Middle frontal gyrus (tissue), 1 donor: ENCODE measurements around the gene PRMT2.

ENCODE experiments used
- DNase-seq: peaks from one replicate; pipeline ENCODE4 v3.0.0-alpha.2; 2015; ENCODE audit warnings: low spot score; ENCODE audit errors: extremely low spot score

PRMT2 gene

DNA sequence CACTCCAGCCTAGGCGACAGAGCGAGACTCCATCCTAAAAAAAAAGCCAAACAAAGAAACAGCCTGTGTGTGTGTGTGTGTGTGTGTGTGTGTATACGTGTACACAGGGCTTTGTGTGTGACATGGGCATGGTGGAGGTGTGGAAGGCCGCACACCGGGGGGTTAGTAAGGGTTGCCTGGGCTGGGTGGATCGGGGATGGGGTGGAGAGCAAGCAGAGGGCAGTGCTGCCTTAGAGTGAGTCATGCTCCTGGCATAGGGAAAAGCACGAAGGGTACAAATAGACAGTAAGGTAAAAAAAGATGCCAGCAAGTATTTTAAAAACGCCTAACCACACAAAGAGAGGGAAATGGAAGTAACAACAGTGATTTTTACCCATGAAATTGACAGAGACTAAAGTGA lies 6.2 kb downstream of the PRMT2 start:
- no peak for DNase-seq

DNA sequence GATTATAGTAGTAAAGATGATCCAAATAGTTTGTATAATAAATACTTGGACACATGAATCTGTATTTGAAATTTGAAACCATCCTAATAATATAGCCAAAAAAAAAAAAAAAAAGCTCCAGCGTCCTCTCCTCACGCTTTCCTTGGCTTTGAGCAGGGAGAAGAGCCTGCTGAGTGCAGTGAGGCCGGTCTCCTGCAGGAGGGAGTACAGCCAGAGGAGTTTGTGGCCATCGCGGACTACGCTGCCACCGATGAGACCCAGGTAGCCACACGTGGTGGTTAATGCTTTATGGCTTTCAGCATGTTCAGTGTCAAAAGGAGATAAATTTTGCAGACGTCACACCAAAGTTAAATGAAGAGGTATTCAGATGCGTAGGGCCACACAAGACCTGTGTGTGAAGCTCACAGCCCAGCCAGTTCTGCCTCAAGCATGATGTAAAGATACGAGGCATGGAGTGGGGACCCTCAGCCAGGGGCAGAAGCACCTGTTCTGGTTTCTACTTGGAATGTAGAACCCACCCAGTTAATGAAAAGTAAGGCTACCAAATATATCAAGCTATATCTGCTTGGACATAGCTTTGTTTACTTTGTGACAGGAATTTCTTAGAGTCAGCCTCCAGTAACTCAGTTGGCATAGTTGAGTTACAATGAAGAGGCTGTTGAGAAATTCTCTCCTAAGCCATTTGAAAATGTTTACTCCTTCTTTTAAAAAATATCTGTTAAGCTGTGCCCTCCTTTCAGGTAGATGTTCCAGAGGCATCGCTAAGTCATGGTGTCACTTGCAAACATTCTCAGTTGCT lies 8.1 kb downstream of the PRMT2 start:
- no peak for DNase-seq

DNA sequence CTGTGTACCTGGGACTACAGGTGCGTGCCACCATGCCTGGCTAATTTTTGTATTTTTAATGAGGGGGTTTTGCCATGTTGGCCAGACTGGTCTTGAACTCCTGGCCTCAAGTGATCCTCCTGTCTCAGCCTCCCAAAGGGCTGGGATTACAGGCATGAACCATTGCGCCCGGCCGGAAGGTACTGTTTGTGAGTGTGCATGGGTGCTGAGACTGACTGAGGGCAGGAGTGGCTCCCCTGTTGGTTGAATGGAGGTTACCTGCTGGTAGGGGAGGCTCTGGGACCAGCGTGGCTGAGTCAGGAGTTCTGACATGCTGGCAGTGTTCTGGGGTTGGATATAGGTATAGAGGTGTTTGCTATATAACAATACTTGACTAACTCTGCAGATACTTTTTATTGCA lies 10.4 kb downstream of the PRMT2 start:
- DNase-seq, result no peak

DNA sequence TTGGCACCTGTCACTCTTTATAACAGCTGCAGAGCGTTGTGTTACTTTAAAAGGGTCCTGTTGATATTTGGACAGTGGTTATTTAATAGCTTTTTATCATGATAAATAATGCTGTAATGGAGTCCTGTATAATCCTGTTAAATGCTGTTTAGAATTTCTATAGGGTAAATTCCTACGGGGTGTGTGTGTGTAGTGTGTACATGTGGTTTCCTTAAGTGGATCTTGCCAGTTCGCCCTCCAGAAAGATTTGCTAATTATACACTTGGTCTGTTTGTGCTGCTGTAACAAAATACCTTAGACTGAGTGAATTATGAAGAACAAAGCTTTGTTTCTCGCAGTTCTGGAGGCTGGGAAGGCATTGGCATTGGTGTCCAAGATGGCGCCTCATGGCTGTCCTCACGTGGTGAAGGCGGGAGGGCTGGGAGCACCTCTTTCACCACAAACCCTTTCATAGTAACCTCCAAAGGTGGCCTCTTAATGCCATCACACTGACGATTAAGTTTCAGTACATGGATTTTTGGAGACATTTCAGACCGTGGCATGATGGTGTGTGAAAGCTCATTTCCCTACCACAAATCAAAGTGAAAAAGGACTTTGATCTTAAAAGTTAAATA lies 11.2 kb downstream of the PRMT2 start:
- no peak for DNase-seq

DNA sequence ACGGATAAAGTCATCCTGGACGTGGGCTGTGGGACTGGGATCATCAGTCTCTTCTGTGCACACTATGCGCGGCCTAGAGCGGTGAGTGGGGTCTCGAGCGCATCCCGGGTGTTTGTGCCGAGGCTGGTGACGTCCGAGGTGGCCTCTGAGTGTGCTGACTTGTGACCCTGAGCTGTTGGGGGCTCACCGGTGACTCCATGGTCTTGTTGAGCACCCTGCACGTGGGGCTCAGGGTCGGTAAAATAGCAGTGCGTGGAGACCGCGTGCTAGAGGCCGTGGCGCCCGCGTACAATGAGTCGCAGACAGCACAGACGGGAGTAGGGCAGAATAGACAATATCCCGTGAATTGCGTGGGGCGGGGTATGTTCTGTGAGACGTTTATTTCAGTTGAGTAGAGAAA lies 13.1 kb downstream of the PRMT2 start:
- DNase-seq, result no peak

DNA sequence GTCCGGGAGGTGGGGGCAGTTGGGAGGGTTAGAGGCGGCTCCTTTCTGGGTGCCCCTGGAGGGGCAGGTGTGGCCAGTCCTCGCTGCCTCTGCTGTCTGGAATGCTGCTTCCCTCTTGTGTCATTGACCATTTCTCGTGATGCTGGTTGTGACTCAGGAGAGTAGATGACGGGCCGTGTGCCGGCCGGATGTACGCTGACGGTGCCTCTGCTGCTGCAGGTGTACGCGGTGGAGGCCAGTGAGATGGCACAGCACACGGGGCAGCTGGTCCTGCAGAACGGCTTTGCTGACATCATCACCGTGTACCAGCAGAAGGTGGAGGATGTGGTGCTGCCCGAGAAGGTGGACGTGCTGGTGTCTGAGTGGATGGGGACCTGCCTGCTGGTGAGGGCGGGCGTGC lies 13.9 kb downstream of the PRMT2 start:
- no peak for DNase-seq

DNA sequence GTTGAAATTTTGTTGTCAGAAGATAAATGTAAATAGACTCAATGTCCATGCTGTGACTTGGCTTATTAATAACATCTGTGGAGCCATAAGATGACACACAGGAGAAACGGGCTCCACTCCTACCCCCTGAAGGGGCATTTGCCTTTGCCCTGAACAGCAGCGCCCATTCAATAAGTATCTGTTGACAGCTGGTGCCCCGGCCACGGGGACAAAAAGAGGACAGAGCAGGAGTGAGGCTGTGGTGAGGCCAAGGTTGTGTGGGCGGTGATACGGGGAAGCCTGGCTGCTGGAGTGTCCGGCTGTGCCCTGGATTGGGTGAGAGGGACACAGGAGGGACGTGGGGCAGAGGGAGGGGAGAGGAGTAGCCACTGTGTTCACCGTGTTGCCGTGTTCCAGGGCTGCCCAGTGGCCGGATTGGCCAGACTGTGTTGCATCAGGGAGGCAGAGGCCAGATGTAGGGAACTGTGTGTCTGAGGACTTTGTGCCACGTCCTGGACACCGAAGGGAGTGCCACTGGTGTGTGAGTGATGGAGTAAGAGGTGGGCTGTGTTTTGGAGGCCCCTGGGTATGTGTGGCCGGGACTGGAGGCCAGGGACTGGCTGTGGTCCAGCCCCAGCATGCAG lies 15.1 kb downstream of the PRMT2 start:
- no peak for DNase-seq

DNA sequence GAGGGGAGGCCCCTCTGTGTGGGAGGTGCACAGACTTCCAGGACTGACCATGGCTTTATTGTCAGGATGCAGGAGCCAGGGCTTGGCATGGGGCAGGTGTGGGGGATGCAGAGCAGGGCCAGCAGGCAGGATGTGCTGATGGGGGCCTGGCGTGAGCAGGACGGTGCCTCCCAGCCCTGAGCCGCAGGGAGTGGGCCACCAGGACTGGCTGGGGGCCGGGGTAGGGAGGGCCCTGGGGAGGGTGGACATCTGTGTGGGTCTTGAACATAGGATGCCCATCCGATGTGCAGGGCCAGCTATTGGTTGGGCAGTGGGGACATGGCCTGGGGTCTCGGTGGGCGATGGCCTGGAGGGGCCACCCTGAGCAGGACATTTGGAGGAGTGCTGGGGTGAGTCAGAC lies 15.6 kb downstream of the PRMT2 start:
- DNase-seq, result no peak

DNA sequence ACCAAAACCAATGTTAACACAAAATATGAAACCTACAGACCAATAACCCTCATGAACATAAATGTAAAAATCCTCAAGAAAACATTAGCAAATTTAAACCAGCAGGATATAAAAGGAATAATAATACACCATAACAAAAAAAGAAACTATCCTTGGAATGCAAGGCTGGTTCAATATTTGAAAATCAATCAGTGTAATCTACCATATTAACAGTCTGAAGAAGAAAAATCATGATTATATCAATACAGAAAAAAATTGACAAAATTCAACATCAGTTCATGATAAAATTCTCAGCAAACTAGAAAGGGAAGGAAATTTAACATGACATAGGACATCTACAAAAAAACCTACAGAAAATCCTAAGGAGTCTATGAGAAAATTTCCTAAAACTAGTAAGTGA lies 19.8 kb downstream of the PRMT2 start:
- no peak for DNase-seq

DNA sequence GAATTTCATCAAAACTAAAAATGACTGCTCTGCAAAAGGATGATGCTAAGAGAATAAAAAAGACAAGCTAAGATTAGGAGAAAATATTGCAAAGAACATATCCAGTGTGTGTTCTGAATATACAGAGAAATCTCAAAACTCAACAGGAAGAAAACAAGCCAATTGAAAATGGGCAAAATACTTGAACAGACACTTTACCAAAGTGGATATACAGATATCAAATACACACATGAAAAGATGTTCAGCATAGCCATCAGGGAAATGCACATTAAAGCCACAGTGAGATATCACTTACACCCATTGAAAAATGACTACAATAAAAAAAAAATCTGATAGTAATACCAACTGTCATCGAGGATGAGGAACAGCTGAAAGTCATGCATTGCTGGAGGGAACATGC lies 21.3 kb downstream of the PRMT2 start:
- no peak for DNase-seq

DNA sequence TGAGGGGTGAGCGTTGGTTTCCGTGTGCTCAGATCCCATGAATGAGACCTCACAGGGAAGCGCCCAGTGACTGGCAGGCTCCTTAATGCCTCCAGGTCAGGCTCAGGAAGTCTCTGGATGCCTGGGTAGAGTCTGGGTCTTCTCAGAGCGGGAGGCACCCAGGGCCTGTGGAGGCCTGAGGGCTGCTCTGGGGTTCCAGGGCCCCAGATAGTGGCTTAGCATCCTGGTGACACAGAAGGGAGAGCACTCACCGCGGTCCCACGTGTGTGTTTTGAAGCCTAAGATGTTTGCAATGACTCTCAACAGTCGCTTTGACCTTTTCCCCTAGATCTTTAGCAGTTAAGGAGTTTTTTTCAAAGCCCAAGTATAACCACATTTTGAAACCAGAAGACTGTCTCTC lies 25.0 kb downstream of the PRMT2 start:
- no peak for DNase-seq

DNA sequence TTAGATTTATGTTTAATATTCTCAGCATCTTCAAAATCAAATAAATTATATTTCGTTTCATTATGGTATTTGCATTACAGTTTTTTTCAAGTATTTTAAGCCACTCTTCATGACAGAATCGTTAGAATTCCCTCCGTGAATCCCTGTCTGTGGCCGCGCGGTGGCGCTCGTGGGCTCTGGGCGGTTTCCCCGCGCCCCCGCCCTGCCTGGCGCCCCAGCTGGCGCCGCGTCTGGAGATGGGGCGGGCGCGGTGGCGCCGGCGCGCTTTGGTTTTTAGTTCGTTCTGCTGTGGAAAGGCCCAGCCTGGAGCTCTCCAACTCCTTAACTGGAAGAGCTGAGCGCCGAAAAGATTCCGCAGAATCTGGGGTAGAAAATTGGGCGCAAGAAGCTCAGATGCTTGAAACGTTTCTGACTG lies 25.7 kb downstream of the PRMT2 start:
- peak; percentile 67 for DNase-seq

DNA sequence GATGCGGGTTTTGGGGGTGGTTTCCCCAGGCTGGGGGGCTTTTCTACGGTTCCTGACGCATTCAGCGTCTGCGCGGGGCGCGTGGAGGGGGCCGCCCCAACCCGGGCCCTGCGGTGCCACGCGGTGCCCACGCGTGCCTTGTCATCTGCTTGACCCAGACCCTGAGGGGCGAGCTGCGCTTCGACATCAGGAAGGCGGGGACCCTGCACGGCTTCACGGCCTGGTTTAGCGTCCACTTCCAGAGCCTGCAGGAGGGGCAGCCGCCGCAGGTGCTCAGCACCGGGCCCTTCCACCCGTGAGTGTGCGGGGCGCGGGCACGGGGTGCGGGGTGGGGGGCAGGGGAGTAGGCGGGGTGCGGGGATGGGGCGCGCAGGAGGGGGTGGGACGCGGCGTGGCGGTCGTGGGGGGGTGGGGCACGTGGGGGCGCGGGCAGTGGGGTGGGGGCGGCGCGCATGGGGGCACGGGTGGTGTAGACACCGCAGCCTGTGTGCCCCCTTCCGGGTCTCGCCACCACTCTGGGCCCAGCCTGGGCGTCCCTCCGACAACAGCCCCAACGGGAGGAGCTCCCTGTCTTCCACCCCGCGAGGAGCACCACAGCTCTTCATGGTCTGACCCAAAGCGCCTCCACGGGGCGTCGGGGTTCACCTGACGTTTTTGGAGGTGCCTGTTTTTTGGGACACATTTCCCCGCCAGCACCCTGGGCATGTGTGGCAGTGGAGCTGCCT lies 26.3 kb downstream of the PRMT2 start:
- DNase-seq, result no peak

DNA sequence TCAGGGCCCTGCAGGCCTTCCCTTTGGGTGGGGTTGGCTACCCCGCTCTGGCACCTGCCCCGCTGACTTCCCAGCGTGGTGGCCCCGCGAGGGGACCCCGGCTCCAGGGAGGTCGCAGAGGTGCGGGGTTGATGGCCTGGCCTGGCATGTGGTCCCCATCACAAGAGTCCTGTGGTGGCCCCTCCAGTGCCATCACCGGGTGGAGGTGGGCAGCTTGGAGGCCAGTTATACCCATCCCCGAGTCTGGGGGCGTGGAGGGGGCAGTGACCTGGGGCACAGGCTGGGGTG lies 26.8 kb downstream of the PRMT2 start:
- DNase-seq, result no peak

DNA sequence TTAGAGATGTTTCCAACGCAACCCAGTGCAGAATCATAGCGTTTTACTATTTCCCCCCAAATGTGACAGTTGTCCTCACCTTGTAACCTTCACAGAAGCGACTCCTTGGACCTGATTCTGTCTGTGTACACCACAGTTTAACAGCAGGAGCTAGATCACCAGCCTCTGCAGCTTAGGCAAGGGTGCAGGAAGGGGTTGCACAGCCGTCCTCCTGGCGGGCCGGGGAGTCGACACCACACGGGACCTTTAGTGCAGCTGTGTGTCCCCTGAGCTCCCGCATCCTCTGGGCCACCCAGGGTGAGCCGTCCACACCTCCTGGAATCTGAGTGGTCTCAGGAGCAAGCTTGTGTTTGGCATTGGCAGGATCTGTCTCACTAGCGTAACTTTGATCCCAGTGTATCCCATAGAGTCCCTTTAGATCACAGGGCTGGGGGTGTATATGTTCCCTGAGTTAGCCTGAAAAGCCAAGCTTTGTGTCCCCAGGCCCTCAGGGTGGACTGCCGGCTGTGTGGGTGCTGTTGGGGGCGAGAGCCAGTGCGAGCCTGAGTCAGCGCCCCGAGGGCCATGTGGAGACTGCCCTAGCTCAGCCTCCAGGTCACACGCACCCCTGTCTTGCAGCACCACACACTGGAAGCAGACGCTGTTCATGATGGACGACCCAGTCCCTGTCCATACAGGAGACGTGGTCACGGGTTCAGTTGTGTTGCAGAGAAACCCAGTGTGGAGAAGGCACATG lies 27.5 kb downstream of the PRMT2 start:
- DNase-seq, result no peak

DNA sequence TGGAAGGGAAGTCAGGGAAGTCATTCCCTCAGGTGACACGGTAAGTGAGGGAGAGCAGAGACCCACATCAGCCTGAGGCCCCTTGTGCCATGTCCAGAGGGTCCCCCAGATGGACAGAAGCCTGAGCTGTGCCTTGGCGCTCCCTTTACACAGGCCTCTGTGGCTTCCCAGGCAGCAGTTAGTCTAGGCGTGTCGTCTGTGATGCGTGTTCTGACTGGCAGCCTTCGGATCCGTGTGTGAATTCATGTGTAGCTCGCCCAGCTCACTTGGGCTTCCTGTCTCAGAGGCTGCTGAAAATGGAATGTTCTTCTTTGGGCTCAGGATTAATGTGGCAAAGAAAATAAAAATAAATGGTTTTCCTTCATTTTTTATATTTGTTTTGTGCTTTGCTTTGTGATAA lies 28.3 kb downstream of the PRMT2 start:
- DNase-seq, result no peak

DNA sequence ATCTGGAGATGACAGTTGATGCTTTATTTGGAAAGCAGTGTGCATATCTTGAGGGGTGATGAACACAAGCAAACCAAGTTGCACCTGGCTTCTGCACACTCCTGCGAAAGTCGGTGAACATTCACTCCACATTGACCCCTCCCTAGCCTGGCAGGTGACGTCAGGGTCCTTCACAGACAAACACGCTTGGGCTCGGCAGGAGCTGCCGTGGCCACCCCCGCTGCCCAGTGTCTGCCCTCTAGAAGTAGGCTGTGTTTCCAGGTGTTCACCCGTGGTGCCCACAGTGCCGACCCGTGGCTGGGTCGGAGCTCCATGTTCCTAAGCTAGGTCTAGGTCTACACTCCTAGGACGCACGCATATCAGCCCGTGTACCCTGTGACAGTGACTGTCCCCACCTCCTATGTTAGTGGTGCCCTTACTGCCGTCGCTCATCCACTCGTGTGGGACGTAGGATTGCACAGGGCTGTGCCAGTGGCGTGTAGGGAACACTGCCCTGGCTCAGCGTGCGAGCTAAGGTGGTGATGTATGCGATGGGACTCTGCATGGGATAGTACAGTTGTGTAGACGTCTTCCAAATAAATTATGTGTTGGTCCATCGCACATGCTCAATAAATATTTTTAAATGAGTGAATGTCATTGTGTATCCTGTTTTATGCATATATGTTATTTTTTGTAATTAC lies 29.0 kb downstream of the PRMT2 start:
- DNase-seq, result no peak

DNA sequence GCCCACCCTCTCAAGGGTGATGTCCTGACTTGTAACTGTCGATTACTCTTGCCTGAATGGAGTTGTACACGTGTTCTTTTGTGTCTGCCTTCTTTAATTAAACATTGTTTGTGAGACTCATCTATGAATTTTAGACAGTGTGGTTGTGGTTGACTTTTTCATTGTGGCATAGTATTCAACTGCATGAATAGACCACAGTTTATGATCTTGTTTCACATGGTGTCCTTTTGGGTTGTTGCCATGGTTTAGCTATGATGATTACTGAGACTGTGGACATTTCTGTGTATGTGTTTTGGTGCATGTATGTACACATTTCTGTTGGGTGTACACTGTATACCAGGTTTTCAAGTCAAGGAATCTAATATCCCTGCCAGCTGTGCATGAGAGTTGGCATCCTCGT lies 30.1 kb downstream of the PRMT2 start:
- DNase-seq, result no peak

DNA sequence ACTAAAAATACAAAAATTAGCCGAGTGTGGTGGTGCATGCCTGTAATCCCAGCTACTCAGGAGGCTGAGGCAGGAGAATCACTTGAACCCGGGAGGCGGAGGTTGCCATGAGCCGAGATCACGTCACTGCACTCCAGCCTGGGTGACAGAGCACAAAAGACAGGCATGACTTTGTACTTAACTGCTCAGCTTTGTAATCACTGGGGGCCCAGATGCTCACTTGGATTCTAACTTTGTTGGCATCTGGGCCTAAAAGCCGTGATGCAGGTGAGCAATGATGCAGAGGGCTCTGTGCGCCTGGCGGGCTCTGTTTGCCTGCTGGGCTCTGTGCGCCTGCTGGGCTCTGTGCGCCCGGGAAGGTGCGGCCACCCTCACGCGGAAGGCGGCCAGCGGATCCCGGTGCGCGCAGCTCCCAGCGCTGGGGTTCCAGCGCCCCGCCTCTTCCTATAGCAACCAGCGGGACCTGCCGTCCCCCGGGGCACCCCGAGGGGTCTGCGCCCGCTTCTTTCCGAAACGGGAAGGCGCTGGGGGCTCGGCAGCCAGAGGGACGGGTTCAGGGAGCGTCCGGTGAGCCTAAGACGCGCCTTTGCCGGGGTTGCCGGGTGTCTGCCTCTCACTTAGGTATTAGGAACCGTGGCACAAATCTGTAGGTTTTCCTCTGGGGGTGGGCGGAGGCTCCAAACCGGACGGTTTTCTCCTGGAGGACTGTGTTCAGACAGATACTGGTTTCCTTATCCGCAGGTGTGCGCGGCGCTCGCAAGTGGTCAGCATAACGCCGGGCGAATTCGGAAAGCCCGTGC lies 31.7 kb downstream of the PRMT2 start:
- no peak for DNase-seq

DNA sequence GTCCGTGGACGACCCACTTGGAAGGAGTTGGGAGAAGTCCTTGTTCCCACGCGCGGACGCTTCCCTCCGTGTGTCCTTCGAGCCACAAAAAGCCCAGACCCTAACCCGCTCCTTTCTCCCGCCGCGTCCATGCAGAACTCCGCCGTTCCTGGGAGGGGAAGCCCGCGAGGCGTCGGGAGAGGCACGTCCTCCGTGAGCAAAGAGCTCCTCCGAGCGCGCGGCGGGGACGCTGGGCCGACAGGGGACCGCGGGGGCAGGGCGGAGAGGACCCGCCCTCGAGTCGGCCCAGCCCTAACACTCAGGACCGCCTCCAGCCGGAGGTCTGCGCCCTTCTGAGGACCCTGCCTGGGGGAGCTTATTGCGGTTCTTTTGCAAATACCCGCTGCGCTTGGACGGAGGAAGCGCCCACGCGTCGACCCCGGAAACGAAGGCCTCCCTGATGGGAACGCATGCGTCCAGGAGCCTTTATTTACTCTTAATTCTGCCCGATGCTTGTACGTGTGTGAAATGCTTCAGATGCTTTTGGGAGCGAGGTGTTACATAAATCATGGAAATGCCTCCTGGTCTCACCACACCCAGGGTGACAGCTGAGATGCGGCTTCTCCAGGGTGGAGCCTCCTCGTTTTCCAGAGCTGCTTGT lies 32.4 kb downstream of the PRMT2 start:
- DNase-seq, result no peak
